ENCODE data around the gene KIAA0513.

GRCh38 chr16:85062323-85062722 is 34.7 kb downstream of the KIAA0513 start:
- TF ChIP-seq CTCF (IDR thresholded peaks at IDR 0.05; ENCODE audit: extremely low read depth in 1 of 2, insufficient read depth in 1 of 2, low read depth in 1 of 2, low read length in 2 of 2) (no peak), POLR2AphosphoS5 (IDR thresholded peaks at IDR 0.05; ENCODE audit: insufficient read depth, low read depth, low read length) (no peak), POLR2A (IDR thresholded peaks at IDR 0.05; ENCODE audit: low read depth, low read length) (no peak), EZH2 (IDR thresholded peaks at IDR 0.05; ENCODE audit: borderline replicate concordance, low read depth, low read length, severe bottlenecking) (no peak)

All from endothelial cell of umbilical vein (primary cell).